ENCODE results near the gene TTLL7. TPM values are rescaled to one million over a fixed set of nuclear protein-coding genes. Genes with fewer than 3 reads are reported as not detected.

TTLL7 gene
- total and polyA plus RNA-seq, 9 of the 15 experiments (the other 6 are each of a cell fraction or from before 2014, with no cell fraction given) = 0.63 to 2.6 (median 1.7) TPM

DNA sequence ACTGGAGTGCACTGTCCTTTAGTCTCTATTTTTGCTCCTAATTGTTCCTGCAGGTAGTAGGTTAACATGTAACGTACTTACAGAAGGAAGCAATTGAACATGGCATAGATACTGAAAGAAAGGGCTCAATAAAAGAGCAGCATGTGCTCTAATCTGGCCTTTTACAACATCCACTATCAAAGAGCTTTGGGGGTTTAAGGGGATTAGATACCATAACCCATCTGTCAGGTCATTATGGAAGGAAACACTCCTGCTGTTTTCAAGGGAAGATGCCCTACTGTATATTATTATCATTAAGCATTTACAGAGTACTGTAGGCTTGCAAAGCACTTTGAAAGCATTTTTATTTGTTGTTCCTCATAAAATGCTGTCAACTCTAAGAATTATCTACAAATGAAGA, 152.8 kb downstream of the TTLL7 start:
- Histone ChIP-seq H3K4me1 (replicated peaks in 1 of 2; ENCODE audit: control insufficient read depth in 2 of 2, insufficient read depth in 2 of 2, low read length in 2 of 2) (no peaks in the 10 kb centered on the region), H3K79me2 (ENCODE audit: control insufficient read depth, insufficient read depth, low read length) (no peaks in the 10 kb centered on the region), H3K36me3 (ENCODE audit: control insufficient read depth, insufficient read depth, low read length) (no peaks in the 10 kb centered on the region), H2AFZ (ENCODE audit: low read depth, low read length) (no peak overlapping the region), H3K9me3 (replicated peaks; ENCODE audit: control insufficient read depth, insufficient read depth, low read depth, low read length) (no peaks in the 10 kb centered on the region), H3K4me3 (no peak overlapping the region), H4K20me1 (replicated peaks; ENCODE audit: control insufficient read depth, insufficient read depth, low read length) (no peaks in the 10 kb centered on the region), H3K27ac (ENCODE audit: extremely low read depth, low read depth, low read length) (no peak overlapping the region), H3K27me3 (ENCODE audit: control insufficient read depth in 2 of 2, insufficient read depth in 2 of 2, low read length in 2 of 2) (no peaks in the 10 kb centered on the region), H3K4me2 (ENCODE audit: insufficient read depth, low read length) (no peak overlapping the region), H3K9ac (ENCODE audit: insufficient read depth in 1 of 2, low read depth in 2 of 2, low read length in 2 of 2) (no peak overlapping the region), H3K9me1 (ENCODE audit: control insufficient read depth, insufficient read depth, low read length) (no peaks in the 10 kb centered on the region)
- ChIA-PET POLR2A (no interaction called here), CTCF (ENCODE audit: low intra/inter-chr PET ratio) (no interaction called here)
- WGBS (ENCODE audit: insufficient coverage, low coverage, missing lambda C conversion rate) = 0% methylated on average over 1 of the region's 1 CpG
- DNase-seq (ENCODE audit: extremely low read depth in 1 of 4, low spot score in 3 of 4) (no peak), ATAC-seq (no peak), FAIRE-seq (no peak)
- intact Hi-C loops (cut with micrococcal nuclease) (no loop called here), in situ Hi-C loops (cut with MboI) (no loop called here)
- TF ChIP-seq NFXL1 (CRISPR knock-in tag; IDR thresholded peaks at IDR 0.05) (no peak), KDM4B (IDR thresholded peaks at IDR 0.05; ENCODE audit: borderline replicate concordance in 2 of 2, low read depth in 1 of 2) (no peak), RBM39 (optimal IDR thresholded peaks at IDR 0.05; ENCODE audit: low read depth, low read length) (no peak), SMARCC2 (IDR thresholded peaks at IDR 0.05; ENCODE audit: low read depth) (no peak), SIN3B (IDR thresholded peaks at IDR 0.05; ENCODE audit: low read depth) (no peak), ZNF12 (CRISPR knock-in tag; IDR thresholded peaks at IDR 0.05) (no peak), ZNF766 (CRISPR knock-in tag; conservative IDR thresholded peaks at IDR 0.05) (no peak), CBX5 (IDR thresholded peaks at IDR 0.05; ENCODE audit: borderline replicate concordance, low read depth) (no peak), ILK (tag; IDR thresholded peaks at IDR 0.05; ENCODE audit: borderline replicate concordance, low read depth) (no peak), ZNF274 (IDR thresholded peaks at IDR 0.05; ENCODE audit: borderline replicate concordance, low read depth, low read length) (no peak), ZNF253 (CRISPR knock-in tag; conservative IDR thresholded peaks at IDR 0.05) (no peak), TCF7L2 (IDR thresholded peaks at IDR 0.05; ENCODE audit: low read depth, low read length) (no peak), ARNT (IDR thresholded peaks at IDR 0.05) (no peak), SMAD2 (IDR thresholded peaks at IDR 0.05; ENCODE audit: low read depth, low read length) (no peak), SETDB1 (IDR thresholded peaks at IDR 0.05; ENCODE audit: low read length) (no peak), ZKSCAN1 (IDR thresholded peaks at IDR 0.05; ENCODE audit: low read depth, low read length) (no peak)
- TF ChIP-seq, protein P1, sequence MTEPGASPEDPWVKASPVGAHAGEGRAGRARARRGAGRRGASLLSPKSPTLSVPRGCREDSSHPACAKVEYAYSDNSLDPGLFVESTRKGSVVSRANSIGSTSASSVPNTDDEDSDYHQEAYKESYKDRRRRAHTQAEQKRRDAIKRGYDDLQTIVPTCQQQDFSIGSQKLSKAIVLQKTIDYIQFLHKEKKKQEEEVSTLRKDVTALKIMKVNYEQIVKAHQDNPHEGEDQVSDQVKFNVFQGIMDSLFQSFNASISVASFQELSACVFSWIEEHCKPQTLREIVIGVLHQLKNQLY (CRISPR knock-in tag; conservative IDR thresholded peaks at IDR 0.05) = no peak
- TF ChIP-seq, protein P2, sequence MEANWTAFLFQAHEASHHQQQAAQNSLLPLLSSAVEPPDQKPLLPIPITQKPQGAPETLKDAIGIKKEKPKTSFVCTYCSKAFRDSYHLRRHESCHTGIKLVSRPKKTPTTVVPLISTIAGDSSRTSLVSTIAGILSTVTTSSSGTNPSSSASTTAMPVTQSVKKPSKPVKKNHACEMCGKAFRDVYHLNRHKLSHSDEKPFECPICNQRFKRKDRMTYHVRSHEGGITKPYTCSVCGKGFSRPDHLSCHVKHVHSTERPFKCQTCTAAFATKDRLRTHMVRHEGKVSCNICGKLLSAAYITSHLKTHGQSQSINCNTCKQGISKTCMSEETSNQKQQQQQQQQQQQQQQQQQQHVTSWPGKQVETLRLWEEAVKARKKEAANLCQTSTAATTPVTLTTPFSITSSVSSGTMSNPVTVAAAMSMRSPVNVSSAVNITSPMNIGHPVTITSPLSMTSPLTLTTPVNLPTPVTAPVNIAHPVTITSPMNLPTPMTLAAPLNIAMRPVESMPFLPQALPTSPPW (CRISPR knock-in tag; IDR thresholded peaks at IDR 0.05) = no peak
- TF ChIP-seq, protein P3, sequence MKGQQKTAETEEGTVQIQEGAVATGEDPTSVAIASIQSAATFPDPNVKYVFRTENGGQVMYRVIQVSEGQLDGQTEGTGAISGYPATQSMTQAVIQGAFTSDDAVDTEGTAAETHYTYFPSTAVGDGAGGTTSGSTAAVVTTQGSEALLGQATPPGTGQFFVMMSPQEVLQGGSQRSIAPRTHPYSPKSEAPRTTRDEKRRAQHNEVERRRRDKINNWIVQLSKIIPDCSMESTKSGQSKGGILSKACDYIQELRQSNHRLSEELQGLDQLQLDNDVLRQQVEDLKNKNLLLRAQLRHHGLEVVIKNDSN (CRISPR knock-in tag; IDR thresholded peaks at IDR 0.05) = no peak
- TF ChIP-seq, protein P4, sequence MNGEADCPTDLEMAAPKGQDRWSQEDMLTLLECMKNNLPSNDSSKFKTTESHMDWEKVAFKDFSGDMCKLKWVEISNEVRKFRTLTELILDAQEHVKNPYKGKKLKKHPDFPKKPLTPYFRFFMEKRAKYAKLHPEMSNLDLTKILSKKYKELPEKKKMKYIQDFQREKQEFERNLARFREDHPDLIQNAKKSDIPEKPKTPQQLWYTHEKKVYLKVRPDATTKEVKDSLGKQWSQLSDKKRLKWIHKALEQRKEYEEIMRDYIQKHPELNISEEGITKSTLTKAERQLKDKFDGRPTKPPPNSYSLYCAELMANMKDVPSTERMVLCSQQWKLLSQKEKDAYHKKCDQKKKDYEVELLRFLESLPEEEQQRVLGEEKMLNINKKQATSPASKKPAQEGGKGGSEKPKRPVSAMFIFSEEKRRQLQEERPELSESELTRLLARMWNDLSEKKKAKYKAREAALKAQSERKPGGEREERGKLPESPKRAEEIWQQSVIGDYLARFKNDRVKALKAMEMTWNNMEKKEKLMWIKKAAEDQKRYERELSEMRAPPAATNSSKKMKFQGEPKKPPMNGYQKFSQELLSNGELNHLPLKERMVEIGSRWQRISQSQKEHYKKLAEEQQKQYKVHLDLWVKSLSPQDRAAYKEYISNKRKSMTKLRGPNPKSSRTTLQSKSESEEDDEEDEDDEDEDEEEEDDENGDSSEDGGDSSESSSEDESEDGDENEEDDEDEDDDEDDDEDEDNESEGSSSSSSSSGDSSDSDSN (IDR thresholded peaks at IDR 0.05; ENCODE audit: borderline replicate concordance in 1 of 2, low read depth in 2 of 2, low read length in 2 of 2) = no peak
- BruUV-seq (replicated peaks) = no TSS peak
